B cell (primary cell): Measurements from ENCODE around the gene LARGE1. TPM values are rescaled to one million over a fixed set of nuclear protein-coding genes. Genes with fewer than 3 reads are reported as not detected.
A peak's percentile ranks its signal among the peaks of the same experiment; 100 is the strongest.

Source experiments
- ATAC-seq: fragments of 200-7000 bp; cut with Tn5 transposase; one replicate; pipeline ENCODE4 v1.10.0; 2021; ENCODE audit warnings: low read depth, mild to moderate bottlenecking, moderate number of reproducible peaks, moderate library complexity
- CTCF ChIA-PET: fragments of 350-600 bp; sonication (Branson Sonifier 250); formaldehyde crosslinking; loops from one replicate; lab custom pipeline; 2021; ENCODE audit warnings: antibody characterized with exemption, inconsistent platforms; lab: Charles Lee
- POLR2A ChIA-PET: fragments of 350-600 bp; sonication (Branson Sonifier 250); formaldehyde crosslinking; loops from one replicate; lab custom pipeline; 2021; ENCODE audit warnings: antibody characterized with exemption; lab: Charles Lee
- DNase-seq: peaks from one replicate; pipeline ENCODE4 v3.0.0; 2013
- H2AFZ ChIP-seq: 2 replicates; pipeline ENCODE4 v1.6.1; 2012; ENCODE audit warnings: mild to moderate bottlenecking, low read depth, low read length; ENCODE audit not compliant: insufficient read depth, poor library complexity, severe bottlenecking
- H3K27ac ChIP-seq, 2 donors: 1 replicate in 1 of 2; 2 replicates in 1 of 2; pipeline ENCODE4 v1.5.1; 2012 to 2013; ENCODE audit warnings: low read length in 2 of 2, mild to moderate bottlenecking in 2 of 2, moderate library complexity in 1 of 2
- H3K27me3 ChIP-seq, 4 experiments: fragments of 200-600 bp in 1 of 4; sonication (generic) in 1 of 4; replicated peaks in 1 of 4; 1 replicate in 2 of 4; 2 replicates in 2 of 4; pipeline versions ENCODE4 v1.6.1 to v1.7.0; 2013 to 2016; ENCODE audit warnings: low read length in 3 of 4, mild to moderate bottlenecking in 2 of 4, mixed read lengths in 1 of 4, moderate library complexity in 1 of 4; ENCODE audit not compliant: insufficient read depth in 4 of 4, control insufficient read depth in 3 of 4; ENCODE audit errors: control extremely low read depth in 1 of 4
- H3K36me3 ChIP-seq, 2 experiments: replicated peaks in 1 of 2; 1 replicate in 1 of 2; 2 replicates in 1 of 2; pipeline versions ENCODE4 v1.6.1 to v1.7.1; 2013; ENCODE audit warnings: low read length in 1 of 2; ENCODE audit not compliant: insufficient read depth in 2 of 2, control insufficient read depth in 1 of 2; ENCODE audit errors: control extremely low read depth in 1 of 2, extremely low read depth in 1 of 2
- H3K4me1 ChIP-seq, 2 donors: fragments of 200-600 bp in 1 of 2; sonication (generic) in 1 of 2; 1 replicate in 1 of 2; 2 replicates in 1 of 2; pipeline versions ENCODE4 v1.5.1 to v1.6.1; 2013 to 2017; ENCODE audit warnings: low read length in 2 of 2; ENCODE audit not compliant: control insufficient read depth in 2 of 2, insufficient read depth in 2 of 2
- H3K4me2 ChIP-seq: replicated peaks from 2 replicates; pipeline ENCODE3; 2012; ENCODE audit warnings: mild to moderate bottlenecking, low read depth, low read length; ENCODE audit not compliant: poor library complexity, severe bottlenecking
- H3K4me3 ChIP-seq, 5 experiments: fragments of 200-600 bp in 1 of 5; sonication (generic) in 1 of 5; 1 replicate in 3 of 5; 2 replicates in 2 of 5; pipeline versions ENCODE4 v1.5.1 to v1.7.0; 2011 to 2016; ENCODE audit warnings: low read length in 4 of 5, mild to moderate bottlenecking in 4 of 5, low read depth in 2 of 5, control low read depth in 1 of 5, moderate library complexity in 1 of 5; ENCODE audit not compliant: insufficient read depth in 1 of 5; ENCODE audit errors: control extremely low read depth in 1 of 5, extremely low read depth in 1 of 5
- H3K79me2 ChIP-seq: fragments of 200-600 bp; sonication (generic); one replicate; pipeline ENCODE4 v1.6.0; 2016; ENCODE audit warnings: low read length; ENCODE audit not compliant: control insufficient read depth, insufficient read depth
- H3K9ac ChIP-seq: fragments of 200-600 bp; sonication (generic); 2 replicates; pipeline ENCODE4 v1.6.1; 2017; ENCODE audit warnings: mild to moderate bottlenecking, low read length, moderate library complexity
- H3K9me3 ChIP-seq, 3 donors: one replicate each; pipeline versions ENCODE4 v1.6.1 to v1.7.1; 2013; ENCODE audit warnings: low read length in 2 of 3; ENCODE audit not compliant: control insufficient read depth in 2 of 3, insufficient read depth in 1 of 3; ENCODE audit errors: control extremely low read depth in 1 of 3
- H4K20me1 ChIP-seq: 2 replicates; pipeline ENCODE4 v1.6.0; 2012; ENCODE audit warnings: mild to moderate bottlenecking, low read length; ENCODE audit not compliant: insufficient read depth, control insufficient read depth, poor library complexity, severe bottlenecking
- H3K27ac Mint-ChIP-seq: one replicate; pipeline ENCODE4 v1.8.0; 2021; ENCODE audit warnings: mixed read lengths
- H3K27me3 Mint-ChIP-seq: one replicate; pipeline ENCODE4 v1.8.0; 2021; ENCODE audit warnings: mixed read lengths
- H3K4me1 Mint-ChIP-seq: one replicate; pipeline ENCODE4 v1.8.0; 2021; ENCODE audit warnings: mixed read lengths
- H3K4me3 Mint-ChIP-seq: one replicate; pipeline ENCODE4 v1.8.0; 2021; ENCODE audit warnings: mixed read lengths
- H3K9me3 Mint-ChIP-seq: one replicate; pipeline ENCODE4 v1.8.0; 2022; ENCODE audit warnings: mixed read lengths; ENCODE audit not compliant: insufficient read depth
- CTCF ChIP-seq: fragments of 200-600 bp; IDR thresholded peaks from one replicate; pipeline ENCODE4 v1.8.0; 2022; ENCODE audit warnings: antibody characterized with exemption, mild to moderate bottlenecking
- EZH2 ChIP-seq: IDR thresholded peaks from 2 replicates; pipeline ENCODE4 v1.6.1; 2012; ENCODE audit warnings: borderline replicate concordance, low read depth, mild to moderate bottlenecking, moderate library complexity, low read length; ENCODE audit not compliant: insufficient read depth, poor library complexity, severe bottlenecking
- WGBS: methylation state at CpG from one replicate; pipeline ENCODE4 v1.1.5; 2013; ENCODE audit warnings: missing lambda C conversion rate; ENCODE audit not compliant: insufficient coverage; 5-methylcytosine and 5-hydroxymethylcytosine counted together
- intact Hi-C: fragments of 100-400 bp; cut with micrococcal nuclease; formaldehyde crosslinking; loops from one replicate; pipeline ENCODE4 v1.10.0; 2022
- polyA plus RNA-seq: library from polyadenylated mRNA; depleted of rRNA; stranded (reverse); fragments of >200 nt; gene quantifications from 2 replicates; pipeline ENCODE4 v1.2.3, GENCODE V29; 2012
- total RNA-seq, 2 donors: library from RNA; stranded (reverse); fragments of 120-200 nt in 1 of 2; gene quantifications; 1 replicate in 1 of 2; 2 replicates in 1 of 2; pipeline versions ENCODE4 v1.2.3 to v1.2.4, GENCODE V29; 2013 to 2022

Gene LARGE1
- total and polyA plus RNA-seq, 2 donors (not counting 1 experiment from before 2014, with no cell fraction given), result 20.7 to 82.0 TPM

DNA sequence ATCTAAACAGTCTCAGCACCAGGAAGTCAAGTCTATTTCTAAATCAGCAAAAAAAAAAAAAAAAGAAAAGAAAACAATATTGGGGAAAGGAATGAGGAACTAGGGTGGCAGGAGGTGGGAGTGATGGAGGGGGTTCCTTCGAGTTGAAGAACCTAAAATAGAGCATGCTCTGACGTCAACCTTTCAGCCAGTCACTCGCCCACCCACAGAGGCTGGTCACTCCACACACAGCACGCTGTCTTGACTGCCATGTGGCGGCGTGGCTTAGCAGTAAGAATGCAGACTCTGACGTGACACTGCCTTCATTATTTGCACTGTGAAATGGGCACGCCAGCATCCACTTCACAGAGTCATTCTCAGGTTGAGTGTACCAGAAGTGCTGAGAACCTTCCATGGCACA, 48.3 kb downstream of the LARGE1 start:
- TF ChIP-seq EZH2, result no peak
- TF ChIP-seq CTCF, result no peak
- Histone ChIP-seq H3K9ac (no peak overlapping the region), H3K36me3 (no peaks in the 10 kb centered on the region), H4K20me1 (peaks cover 79% of the 10 kb centered on the region), H3K4me3 (no peak overlapping the region), H3K4me2 (no peak overlapping the region), H2AFZ (no peak overlapping the region), H3K9me3 (peaks cover 0 to 3% (median 0%) of the 10 kb centered on the region in 3 donors), H3K79me2 (peaks cover 89% of the 10 kb centered on the region), H3K27me3 (no peaks in the 10 kb centered on the region), H3K27ac (no peak overlapping the region), H3K4me1 (peaks cover 5 to 20% of the 10 kb centered on the region in 2 donors)
- POLR2A ChIA-PET, result no interaction called here
- H3K9me3 Mint-ChIP-seq, result no peaks in the 10 kb centered on the region
- H3K27ac Mint-ChIP-seq, result no peak overlapping the region
- 37% methylated on average over 8 of the region's 8 CpGs for WGBS
- CTCF ChIA-PET, result interaction anchor here (0.5 kb wide), 1 partner anchor 124 kb away, joined by 4 read pairs; no protein-coding TSS in a partner anchor
- H3K27me3 Mint-ChIP-seq, result no peaks in the 10 kb centered on the region
- DNase-seq, result peak; percentile 32
- no peak overlapping the region for H3K4me3 Mint-ChIP-seq
- intact Hi-C loops, result loop anchor here (2.0 kb wide), 1 partner anchor 17 kb away; no protein-coding TSS in a partner anchor
- ATAC-seq, result no peak
- H3K4me1 Mint-ChIP-seq, result peaks cover 37% of the 10 kb centered on the region

DNA sequence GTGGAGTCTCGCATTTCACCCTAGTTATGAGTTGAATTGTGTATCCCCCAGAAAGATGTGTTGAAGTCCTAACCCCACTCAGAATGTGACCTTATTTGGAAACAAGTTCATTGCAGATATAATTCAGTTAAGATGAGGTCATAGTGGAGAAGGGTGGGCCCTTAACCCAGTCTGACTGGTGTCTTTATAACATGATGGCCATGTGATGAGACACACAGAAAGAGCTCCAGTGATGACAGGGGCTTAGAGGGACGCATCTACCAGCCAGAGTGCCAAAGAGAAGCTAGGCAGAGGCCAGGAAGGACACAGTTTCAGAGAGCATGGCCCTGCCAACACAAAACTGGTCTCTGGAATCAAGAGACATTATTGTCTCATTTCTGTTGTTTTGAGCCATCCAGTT, 50.3 kb downstream of the LARGE1 start:
- POLR2A ChIA-PET, result no interaction called here
- Histone ChIP-seq H2AFZ (no peak overlapping the region), H3K9me3 (peaks cover 0 to 3% (median 0%) of the 10 kb centered on the region in 3 donors), H3K36me3 (no peaks in the 10 kb centered on the region), H4K20me1 (peaks cover 77% of the 10 kb centered on the region), H3K79me2 (peaks cover 87% of the 10 kb centered on the region), H3K27ac (no peak overlapping the region), H3K27me3 (no peaks in the 10 kb centered on the region), H3K4me2 (no peak overlapping the region), H3K4me3 (no peak overlapping the region), H3K9ac (no peak overlapping the region), H3K4me1 (peaks cover 7 to 20% of the 10 kb centered on the region in 2 donors)
- no peaks in the 10 kb centered on the region for H3K27me3 Mint-ChIP-seq
- CTCF ChIA-PET, result no interaction called here
- WGBS, result 92% methylated on average over 2 of the region's 2 CpGs
- peaks cover 45% of the 10 kb centered on the region for H3K4me1 Mint-ChIP-seq
- no peak overlapping the region for H3K27ac Mint-ChIP-seq
- TF ChIP-seq CTCF, result no peak
- TF ChIP-seq EZH2, result no peak
- intact Hi-C loops, result no loop called here
- DNase-seq (no peak), ATAC-seq (no peak)
- H3K9me3 Mint-ChIP-seq, result no peaks in the 10 kb centered on the region
- no peak overlapping the region for H3K4me3 Mint-ChIP-seq
